ENCODE data around the gene LGR5. TPM values are rescaled to one million over a fixed set of nuclear protein-coding genes. Genes with fewer than 3 reads are reported as not detected.

Gene LGR5
- total RNA-seq, 1 experiment from 2014 or later = not detected

GRCh38 chr12:71504476-71504875 is 64.9 kb downstream of the LGR5 start:
- intact Hi-C loops (cut with micrococcal nuclease) = no loop called here
- BruUV-seq (replicated peaks) = no TSS peak

More at GRCh38 chr12:71504476-71504875, 64.9 kb downstream of the LGR5 start:
- ChIA-PET CTCF (no interaction called here), RAD21 (ENCODE audit: low non-redundant PET in 1 of 2, low total read pairs in 2 of 2, uncharacterized antibody in 2 of 2, unreplicated experiment in 2 of 2) (no interaction called here), POLR2A (no interaction called here)
- no peaks in the 10 kb centered on the region for H3K36me3 ChIP-seq (ENCODE audit: control insufficient read depth in 1 of 2, insufficient read depth in 2 of 2, low read length in 2 of 2)
- no peak overlapping the region for H3K4me2 ChIP-seq (ENCODE audit: low read length)
- ATAC-seq = no peak
- no peak for TF ChIP-seq ELF1 (IDR thresholded peaks at IDR 0.05; ENCODE audit: borderline replicate concordance, low read depth)
- TF ChIP-seq ATF3 (IDR thresholded peaks at IDR 0.05) = no peak
- TF ChIP-seq YY1 (IDR thresholded peaks at IDR 0.05; ENCODE audit: extremely low read depth, insufficient replicate concordance, low read depth, low read length) = no peak
- TF ChIP-seq, protein P1, sequence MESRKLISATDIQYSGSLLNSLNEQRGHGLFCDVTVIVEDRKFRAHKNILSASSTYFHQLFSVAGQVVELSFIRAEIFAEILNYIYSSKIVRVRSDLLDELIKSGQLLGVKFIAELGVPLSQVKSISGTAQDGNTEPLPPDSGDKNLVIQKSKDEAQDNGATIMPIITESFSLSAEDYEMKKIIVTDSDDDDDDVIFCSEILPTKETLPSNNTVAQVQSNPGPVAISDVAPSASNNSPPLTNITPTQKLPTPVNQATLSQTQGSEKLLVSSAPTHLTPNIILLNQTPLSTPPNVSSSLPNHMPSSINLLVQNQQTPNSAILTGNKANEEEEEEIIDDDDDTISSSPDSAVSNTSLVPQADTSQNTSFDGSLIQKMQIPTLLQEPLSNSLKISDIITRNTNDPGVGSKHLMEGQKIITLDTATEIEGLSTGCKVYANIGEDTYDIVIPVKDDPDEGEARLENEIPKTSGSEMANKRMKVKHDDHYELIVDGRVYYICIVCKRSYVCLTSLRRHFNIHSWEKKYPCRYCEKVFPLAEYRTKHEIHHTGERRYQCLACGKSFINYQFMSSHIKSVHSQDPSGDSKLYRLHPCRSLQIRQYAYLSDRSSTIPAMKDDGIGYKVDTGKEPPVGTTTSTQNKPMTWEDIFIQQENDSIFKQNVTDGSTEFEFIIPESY (IDR thresholded peaks at IDR 0.05; ENCODE audit: extremely low read depth, insufficient replicate concordance, low read length) = no peak
- TF ChIP-seq, protein P2, sequence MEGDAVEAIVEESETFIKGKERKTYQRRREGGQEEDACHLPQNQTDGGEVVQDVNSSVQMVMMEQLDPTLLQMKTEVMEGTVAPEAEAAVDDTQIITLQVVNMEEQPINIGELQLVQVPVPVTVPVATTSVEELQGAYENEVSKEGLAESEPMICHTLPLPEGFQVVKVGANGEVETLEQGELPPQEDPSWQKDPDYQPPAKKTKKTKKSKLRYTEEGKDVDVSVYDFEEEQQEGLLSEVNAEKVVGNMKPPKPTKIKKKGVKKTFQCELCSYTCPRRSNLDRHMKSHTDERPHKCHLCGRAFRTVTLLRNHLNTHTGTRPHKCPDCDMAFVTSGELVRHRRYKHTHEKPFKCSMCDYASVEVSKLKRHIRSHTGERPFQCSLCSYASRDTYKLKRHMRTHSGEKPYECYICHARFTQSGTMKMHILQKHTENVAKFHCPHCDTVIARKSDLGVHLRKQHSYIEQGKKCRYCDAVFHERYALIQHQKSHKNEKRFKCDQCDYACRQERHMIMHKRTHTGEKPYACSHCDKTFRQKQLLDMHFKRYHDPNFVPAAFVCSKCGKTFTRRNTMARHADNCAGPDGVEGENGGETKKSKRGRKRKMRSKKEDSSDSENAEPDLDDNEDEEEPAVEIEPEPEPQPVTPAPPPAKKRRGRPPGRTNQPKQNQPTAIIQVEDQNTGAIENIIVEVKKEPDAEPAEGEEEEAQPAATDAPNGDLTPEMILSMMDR (IDR thresholded peaks at IDR 0.05 in 2 of 3, conservative IDR thresholded peaks at IDR 0.05 in 1 of 3; ENCODE audit: borderline replicate concordance in 1 of 3, insufficient read depth in 1 of 3, low read depth in 2 of 3, low read length in 2 of 3) = no peak
- TF ChIP-seq POLR2A (IDR thresholded peaks at IDR 0.05; ENCODE audit: borderline replicate concordance, extremely low read depth, insufficient read depth, insufficient read length) = no peak
- TF ChIP-seq SRF (IDR thresholded peaks at IDR 0.05; ENCODE audit: low read depth) = no peak
- TF ChIP-seq CEBPB (IDR thresholded peaks at IDR 0.05; ENCODE audit: low read depth) = no peak
- no peak for TF ChIP-seq EGR1 (IDR thresholded peaks at IDR 0.05; ENCODE audit: low read depth)
- no peak for TF ChIP-seq EZH2phosphoT487 (IDR thresholded peaks at IDR 0.05; ENCODE audit: borderline replicate concordance)
- no peak for TF ChIP-seq EZH2 (IDR thresholded peaks at IDR 0.05)
- TF ChIP-seq, protein P3, sequence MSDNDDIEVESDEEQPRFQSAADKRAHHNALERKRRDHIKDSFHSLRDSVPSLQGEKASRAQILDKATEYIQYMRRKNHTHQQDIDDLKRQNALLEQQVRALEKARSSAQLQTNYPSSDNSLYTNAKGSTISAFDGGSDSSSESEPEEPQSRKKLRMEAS (IDR thresholded peaks at IDR 0.05) = no peak
- TF ChIP-seq CBX3 (IDR thresholded peaks at IDR 0.05; ENCODE audit: low read depth) = no peak
- TF ChIP-seq SP1 (IDR thresholded peaks at IDR 0.05; ENCODE audit: low read depth) = no peak
- no peak overlapping the region for H2AFZ ChIP-seq (ENCODE audit: low read depth, low read length, poor library complexity, severe bottlenecking)
- no peak overlapping the region for H3K4me3 ChIP-seq (replicated peaks in 1 of 2; ENCODE audit: low read depth in 1 of 2, low read length in 2 of 2)
- no peak overlapping the region for H3K27ac ChIP-seq (ENCODE audit: low read depth, low read length)
- no peaks in the 10 kb centered on the region for H3K9me2 ChIP-seq (ENCODE audit: insufficient read depth)
- no peaks in the 10 kb centered on the region for H3K9me3 ChIP-seq (ENCODE audit: control insufficient read depth in 1 of 2, insufficient read depth in 1 of 2, low read depth in 1 of 2, low read length in 2 of 2)
- no peaks in the 10 kb centered on the region for H3K4me1 ChIP-seq (ENCODE audit: control insufficient read depth in 1 of 2, insufficient read depth in 2 of 2, low read length in 2 of 2)
- no peaks in the 10 kb centered on the region for H3K27me3 ChIP-seq (ENCODE audit: insufficient read depth, low read length)
- no peaks in the 10 kb centered on the region for H4K20me1 ChIP-seq (ENCODE audit: insufficient read depth)
- H3K9ac ChIP-seq (ENCODE audit: low read length) = no peak overlapping the region
- DNase-seq (ENCODE audit: low read depth, low spot score) = no peak
- H3K79me2 ChIP-seq (ENCODE audit: insufficient read depth, low read length) = no peaks in the 10 kb centered on the region
